GM06990 (cell line): Measurements from ENCODE around the gene HLA-DMA.
A peak's percentile ranks its signal among the peaks of the same experiment; 100 is the strongest.
"Not testable (repeated sequence)": the region's sequence is repeated elsewhere in the genome, so short reads cannot be mapped to it uniquely, and the experiment has no call there.

Experiments
- DNase-seq: peaks from one replicate; pipeline ENCODE4 v3.0.0-alpha.2; 2011; ENCODE audit not compliant: insufficient read length; ENCODE audit errors: extremely low read depth
- H3K27me3 ChIP-seq: replicated peaks from 2 replicates; pipeline ENCODE4 v1.6.0; 2011; ENCODE audit warnings: low read length; ENCODE audit not compliant: control insufficient read depth, insufficient read depth
- H3K36me3 ChIP-seq: 2 replicates; pipeline ENCODE4 v1.5.1; 2011; ENCODE audit warnings: low read length; ENCODE audit not compliant: control insufficient read depth, insufficient read depth
- H3K4me3 ChIP-seq: replicated peaks from 2 replicates; pipeline ENCODE4 v1.5.1; 2011; ENCODE audit warnings: low read depth, mild to moderate bottlenecking, control low read depth, low read length
- CTCF ChIP-seq: IDR thresholded peaks from 2 replicates; pipeline ENCODE4 v1.5.1; 2011; ENCODE audit warnings: low read length, control low read depth, mild to moderate bottlenecking, inconsistent platforms; ENCODE audit not compliant: insufficient read depth, poor library complexity, severe bottlenecking

Gene HLA-DMA

GRCh38 chr6:32947552-32948465 lies 5.1 kb downstream of the HLA-DMA start:
- Histone ChIP-seq H3K36me3 (peaks cover 8% of the 10 kb centered on the region), H3K27me3 (no peaks in the 10 kb centered on the region), H3K4me3 (peak overlapping the region; percentile 8; the same call in 1 of the 2 replicates)
- peak; percentile 72 for TF ChIP-seq CTCF
- DNase-seq: no peak

GRCh38 chr6:32946893-32947292 lies 6.0 kb downstream of the HLA-DMA start:
- no peak for DNase-seq
- Histone ChIP-seq H3K36me3 (peaks cover 8% of the 10 kb centered on the region), H3K27me3 (no peaks in the 10 kb centered on the region), H3K4me3 (no peak overlapping the region)
- no peak for TF ChIP-seq CTCF

- DNase-seq: no peak
- H3K36me3 ChIP-seq: peaks cover 8% of the 10 kb centered on the region
Observed at GRCh38 chr6:32945953-32946352, 6.9 kb downstream of the HLA-DMA start.

GRCh38 chr6:32945108-32945760 lies 7.7 kb downstream of the HLA-DMA start:
- TF ChIP-seq CTCF: no peak
- Histone ChIP-seq H3K36me3 (peaks cover 5% of the 10 kb centered on the region), H3K4me3 (peak overlapping the region; percentile 13), H3K27me3 (no peaks in the 10 kb centered on the region)
- DNase-seq: peak; percentile 58

More at GRCh38 chr6:32945953-32946352, 6.9 kb downstream of the HLA-DMA start:
- no peak for TF ChIP-seq CTCF
- H3K27me3 ChIP-seq: no peaks in the 10 kb centered on the region
- H3K4me3 ChIP-seq: no peak overlapping the region

GRCh38 chr6:32943864-32944649 lies 8.8 kb downstream of the HLA-DMA start:
- Histone ChIP-seq H3K4me3 (peak overlapping the region; percentile 55), H3K27me3 (no peaks in the 10 kb centered on the region), H3K36me3 (no peaks in the 10 kb centered on the region; the same call in 1 of the 2 replicates)
- no peak for TF ChIP-seq CTCF
- peak; percentile 83 for DNase-seq

- DNase-seq, H3K4me3 ChIP-seq, H3K27me3 ChIP-seq, H3K36me3 ChIP-seq: not testable (repeated sequence)
Observed at GRCh38 chr6:32942555-32943123, 10.3 kb downstream of the HLA-DMA start.
